Stimulated activated CD8-positive, alpha-beta memory T cell treated with anti-CD3 and anti-CD28 coated beads, Interleukin-2, amount 100 ng/mL, for 1 hour (primary cell): ENCODE data around the gene LETM1.
A peak's percentile ranks its signal among the peaks of the same experiment; 100 is the strongest.

Experiments
- DNase-seq, 2 donors: peaks; one replicate each; pipeline ENCODE4 v3.0.0-alpha.2; 2020; ENCODE audit warnings: low read depth in 2 of 2

LETM1 gene

GRCh38 chr4:1872870-1873269, 16.9 kb upstream of the LETM1 start:
- no peak for DNase-seq

- DNase-seq: no peak
Observed at GRCh38 chr4:1871471-1872021, 15.6 kb upstream of the LETM1 start.

DNA sequence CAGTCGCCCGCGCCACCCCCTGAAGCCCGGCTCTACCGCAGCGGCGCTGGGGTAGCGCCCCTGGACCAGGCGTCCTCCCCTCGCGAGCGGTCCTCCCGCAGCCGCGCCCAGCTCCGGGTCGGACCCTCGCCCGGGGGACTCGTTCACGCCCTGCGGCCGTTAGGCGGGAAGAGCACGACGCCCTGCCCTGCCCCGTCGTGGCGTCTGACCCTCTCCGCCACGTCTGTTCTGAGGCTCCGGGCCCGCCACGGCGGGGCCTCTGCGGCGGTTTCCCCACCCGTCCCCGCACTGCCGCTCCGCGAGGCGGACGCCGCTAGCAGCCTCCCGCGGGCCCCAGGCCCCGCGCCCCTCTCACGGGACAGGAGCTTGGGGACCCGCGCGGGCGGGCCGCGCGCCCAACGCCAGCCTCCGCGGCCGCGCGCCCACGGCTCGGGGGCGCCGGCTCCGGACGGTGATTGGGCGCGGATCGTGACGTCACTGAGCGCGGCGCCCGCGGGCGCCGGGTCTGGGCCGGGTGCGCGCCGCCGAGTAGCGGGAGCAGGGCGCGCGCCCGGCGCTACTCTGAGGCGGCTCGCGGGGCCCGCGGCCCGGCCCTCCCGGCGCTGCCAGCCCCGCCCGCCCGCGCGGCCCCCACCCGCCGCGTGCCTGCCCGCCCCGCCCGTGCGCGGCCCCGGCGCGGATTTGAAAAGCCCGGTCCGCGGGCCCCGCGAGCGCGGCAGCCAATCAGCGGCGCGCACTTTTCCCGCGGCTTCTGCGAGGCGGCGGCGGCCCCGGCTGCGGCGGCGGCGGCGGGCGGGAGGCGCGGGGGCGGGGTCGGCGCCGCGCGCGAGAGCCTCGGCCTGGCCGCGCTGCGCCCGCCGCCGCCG, 14.9 kb upstream of the LETM1 start, which contains the start of gene NSD2:
TSS of gene NSD2 (plus strand) at position 816 of the 866 bp plus-strand sequence. CDS start 29,262 bp downstream, outside the sequence.
- peak; percentile 82 to 84 for DNase-seq

GRCh38 chr4:1870328-1870577, 14.3 kb upstream of the LETM1 start:
- DNase-seq: peak; percentile 68 to 75

GRCh38 chr4:1869530-1870327, 13.8 kb upstream of the LETM1 start:
- DNase-seq: no peak

DNA sequence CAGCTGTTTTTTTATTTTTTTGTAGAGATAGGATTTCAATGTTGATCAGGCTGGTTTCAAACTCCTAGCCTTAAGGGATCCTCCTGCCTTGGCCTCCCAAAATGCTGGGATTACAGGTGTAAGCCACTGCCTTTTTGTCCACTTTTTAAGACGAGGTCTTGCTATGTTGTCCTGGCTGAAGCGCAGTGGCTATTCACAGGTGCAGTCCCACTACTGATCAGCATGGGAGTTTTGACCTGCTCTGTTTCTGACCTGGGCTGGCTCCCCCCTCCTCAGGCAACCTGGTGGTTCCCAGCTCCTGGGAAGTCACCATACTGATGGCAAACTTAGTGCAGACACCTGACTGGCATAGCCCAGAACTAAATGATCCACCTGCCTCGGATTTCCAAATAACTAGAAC, 13.0 kb upstream of the LETM1 start:
- DNase-seq: no peak

DNA sequence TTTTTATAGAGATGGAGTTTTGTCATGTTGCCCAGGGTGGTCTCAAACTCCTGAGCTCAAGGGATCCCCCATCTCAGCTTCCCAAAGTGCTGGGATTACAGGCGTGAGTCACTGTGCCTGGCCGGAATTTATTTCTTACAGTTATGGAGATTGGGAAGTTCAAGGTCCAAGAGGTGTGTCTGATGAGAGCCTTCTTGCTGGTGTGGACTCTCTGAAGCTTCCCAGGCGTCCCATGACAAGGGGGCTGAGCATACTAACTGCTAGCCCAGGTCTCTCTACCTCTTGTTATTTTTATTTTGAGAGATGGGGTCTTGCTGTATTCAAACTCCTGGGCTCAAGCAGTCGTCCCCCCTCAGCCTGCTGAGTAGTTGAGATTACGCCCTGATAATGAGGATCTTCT, 12.3 kb upstream of the LETM1 start:
- no peak for DNase-seq

- no peak for DNase-seq
Observed at GRCh38 chr4:1866189-1866661, 10.3 kb upstream of the LETM1 start.

- DNase-seq: no peak
Observed at GRCh38 chr4:1864076-1865008, 8.4 kb upstream of the LETM1 start.

DNA sequence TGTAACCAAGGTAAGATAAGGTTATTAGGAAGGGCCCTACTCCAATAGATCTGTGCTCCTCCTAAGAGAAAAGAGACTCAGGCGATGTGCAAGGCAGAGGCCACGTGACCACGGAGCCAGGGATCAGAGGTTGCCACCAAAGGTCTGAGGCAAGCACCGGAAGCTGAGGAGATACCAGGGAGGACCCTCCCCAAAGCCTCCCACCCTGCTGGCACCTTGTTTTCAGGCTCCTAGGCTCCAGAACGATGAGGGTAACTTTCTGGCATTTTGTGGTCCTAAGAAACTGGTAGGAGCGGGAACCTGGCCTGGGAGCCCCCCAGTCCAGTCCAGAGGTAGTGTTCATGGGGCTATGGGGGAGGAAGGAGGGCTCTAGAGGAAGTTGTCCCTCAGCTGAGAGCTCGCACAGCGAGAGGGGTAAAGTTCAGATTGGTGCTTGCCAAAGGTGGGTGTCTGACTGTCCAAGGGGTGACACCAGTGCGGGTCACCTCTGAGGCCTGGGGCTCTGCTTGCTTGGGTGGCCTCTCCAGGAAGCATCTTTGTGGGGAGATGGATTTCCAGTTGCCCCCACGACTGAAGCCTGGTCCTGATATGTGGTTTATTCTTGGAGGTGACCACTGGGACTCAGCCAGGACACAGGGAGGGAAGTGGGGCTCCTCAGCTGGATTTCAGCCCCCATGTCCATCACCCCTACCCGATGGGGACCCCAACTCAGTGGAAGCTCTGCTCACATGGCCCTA, 7.5 kb upstream of the LETM1 start:
- DNase-seq: no peak

DNA sequence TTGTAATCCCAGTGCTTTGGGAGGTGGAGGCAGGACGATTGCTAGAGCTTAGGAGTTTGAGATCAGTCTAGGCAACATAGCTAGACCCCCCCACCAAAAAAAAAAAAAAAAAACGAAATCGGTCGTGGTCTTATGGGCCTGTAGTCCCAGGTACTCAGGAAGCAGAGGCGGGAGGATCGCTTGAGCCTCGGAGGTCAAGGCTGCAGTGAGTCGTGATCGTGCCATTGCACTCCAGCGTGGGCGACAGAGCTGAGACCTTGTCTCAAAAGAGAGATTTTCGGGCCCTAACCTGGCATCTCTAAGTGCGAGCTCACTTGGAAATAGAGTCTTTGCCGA, 7.0 kb upstream of the LETM1 start:
- DNase-seq: no peak

GRCh38 chr4:1862055-1862911, 6.3 kb upstream of the LETM1 start:
- DNase-seq: no peak

DNA sequence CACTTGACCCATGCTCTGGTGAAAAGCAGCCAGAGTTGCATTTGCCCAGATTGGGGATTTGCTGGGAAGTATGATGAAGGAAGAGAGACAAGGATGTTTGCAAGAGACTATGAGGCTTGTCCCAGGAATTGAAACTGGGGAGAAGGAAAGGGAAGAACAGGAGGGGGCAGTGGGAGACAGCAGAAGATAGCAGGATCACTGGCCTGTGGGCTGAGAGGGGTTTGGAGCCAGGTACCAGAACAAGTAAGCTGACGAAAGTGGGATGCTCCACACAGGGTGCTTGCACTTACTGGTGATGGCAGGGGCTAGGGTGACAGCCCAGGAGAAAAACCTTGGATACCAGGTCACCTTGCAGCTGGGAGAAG, 3.4 kb upstream of the LETM1 start:
- DNase-seq: no peak

DNA sequence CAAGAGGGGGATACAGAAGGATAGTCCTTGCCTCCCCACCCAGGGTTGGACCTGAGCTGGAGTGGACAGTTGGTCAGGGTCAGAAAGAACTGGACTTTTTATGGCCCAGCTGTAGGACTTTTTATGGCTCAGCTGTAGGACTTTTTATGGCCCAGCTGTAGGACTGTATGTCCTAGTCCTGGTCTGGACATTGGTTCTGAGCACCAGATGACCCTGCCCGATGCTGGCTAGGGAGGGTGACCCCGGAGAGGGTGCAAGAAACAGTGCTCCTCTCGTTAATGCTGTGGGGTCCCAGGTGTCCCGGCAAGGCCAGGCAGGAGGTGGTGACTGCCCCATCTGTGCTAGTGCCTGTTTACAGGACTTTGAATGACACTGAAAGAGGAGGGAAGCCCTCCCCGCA, 2.0 kb upstream of the LETM1 start:
- DNase-seq: no peak

DNA sequence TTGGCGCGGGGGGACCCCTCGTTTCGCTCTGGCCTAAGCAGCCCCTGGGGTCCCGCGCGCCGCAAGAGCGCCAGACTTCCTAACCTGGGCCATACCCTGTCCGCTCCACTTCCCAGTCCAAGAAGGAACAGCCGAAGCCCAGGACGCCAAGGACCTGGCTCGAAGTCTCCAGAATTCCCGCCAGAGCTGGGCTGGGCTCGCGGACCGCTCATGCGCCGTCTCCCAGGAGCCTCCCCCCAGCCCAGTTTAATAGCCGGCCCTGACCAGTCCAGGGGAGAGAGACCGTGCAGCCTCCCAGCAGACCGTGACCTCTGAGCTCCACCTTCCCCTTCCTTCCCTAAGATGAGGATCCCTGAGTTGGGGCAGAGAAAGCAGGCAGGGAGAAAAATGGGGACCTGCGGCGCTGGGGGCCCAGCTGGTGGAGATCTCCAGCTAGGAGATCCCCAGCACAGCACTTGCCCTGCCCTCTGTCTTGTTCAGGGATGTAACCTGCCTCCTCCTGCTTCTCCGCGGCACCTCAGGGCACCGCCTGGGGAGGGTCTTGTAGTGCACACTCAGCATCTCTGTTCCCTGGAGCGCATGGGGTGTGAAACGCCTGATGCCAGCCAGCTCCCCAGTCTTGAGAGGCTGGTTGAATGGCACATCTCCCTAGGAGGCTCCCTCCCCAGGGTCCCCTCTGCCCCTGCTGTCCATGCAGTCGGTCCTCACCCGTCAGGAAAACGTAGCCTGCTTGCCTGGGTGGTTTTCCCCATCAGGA, 1.2 kb upstream of the LETM1 start:
- no peak for DNase-seq

GRCh38 chr4:1855333-1856070, 454 bp downstream of the LETM1 start:
- no peak for DNase-seq

- DNase-seq: no peak
Observed at GRCh38 chr4:1854752-1855151, 1.2 kb downstream of the LETM1 start.

GRCh38 chr4:1852904-1853623, 2.9 kb downstream of the LETM1 start:
- no peak for DNase-seq
